VCaP (cell line): ENCODE results near the gene TMEM59L.

Experiments
- H3K27ac ChIP-seq: fragments of 450-650 bp; 2 replicates; pipeline ENCODE4 v1.5.1; 2017
- CTCF ChIP-seq: fragments of 450-650 bp; conservative IDR thresholded peaks from 2 replicates; pipeline ENCODE4 v1.5.1; 2017; ENCODE audit warnings: mild to moderate bottlenecking, moderate library complexity

Gene TMEM59L

GRCh38 chr19:18666317-18666716 lies 53.6 kb downstream of the TMEM59L start:
- no peak overlapping the region for H3K27ac ChIP-seq
- no peak for TF ChIP-seq CTCF

GRCh38 chr19:18666784-18667183 lies 54.1 kb downstream of the TMEM59L start:
- no peak for TF ChIP-seq CTCF
- H3K27ac ChIP-seq, result no peak overlapping the region

GRCh38 chr19:18667531-18668251 lies 55.0 kb downstream of the TMEM59L start:
- H3K27ac ChIP-seq, result no peak overlapping the region
- TF ChIP-seq CTCF, result no peak

GRCh38 chr19:18668252-18668631 lies 55.6 kb downstream of the TMEM59L start:
- no peak overlapping the region for H3K27ac ChIP-seq
- no peak for TF ChIP-seq CTCF

GRCh38 chr19:18668744-18669523 lies 56.3 kb downstream of the TMEM59L start:
- H3K27ac ChIP-seq, result no peak overlapping the region
- no peak for TF ChIP-seq CTCF

- no peak for TF ChIP-seq CTCF
Measured at GRCh38 chr19:18669524-18669817, 56.8 kb downstream of the TMEM59L start.

GRCh38 chr19:18669883-18670282 lies 57.2 kb downstream of the TMEM59L start:
- no peak for TF ChIP-seq CTCF
- no peak overlapping the region for H3K27ac ChIP-seq

More at GRCh38 chr19:18669524-18669817, 56.8 kb downstream of the TMEM59L start:
- H3K27ac ChIP-seq, result no peak overlapping the region
